GM13977 (cell line): ENCODE data around the gene CYP26B1.

Experiments
- DNase-seq: peaks from one replicate; pipeline ENCODE4 v3.0.0; 2012; ENCODE audit warnings: low spot score
- in situ Hi-C: fragments of 300-500 bp; cut with MboI; formaldehyde crosslinking; loops from one replicate; pipeline ENCODE4 v1.12.0; 2022; ENCODE audit warnings: low sequenced_read_pairs, low pct_unique_long_range_greater_than_20kb, mixed read lengths, inconsistent platforms; ENCODE audit not compliant: unreplicated experiment
- TF ChIP-seq, protein P1 (sequence below): IDR thresholded peaks from 2 replicates; pipeline ENCODE4 v1.5.1; 2012; ENCODE audit warnings: mild to moderate bottlenecking, control low read depth; ENCODE audit not compliant: insufficient read depth; ENCODE audit errors: extremely low read depth, missing control alignments

The CYP26B1 gene

DNA sequence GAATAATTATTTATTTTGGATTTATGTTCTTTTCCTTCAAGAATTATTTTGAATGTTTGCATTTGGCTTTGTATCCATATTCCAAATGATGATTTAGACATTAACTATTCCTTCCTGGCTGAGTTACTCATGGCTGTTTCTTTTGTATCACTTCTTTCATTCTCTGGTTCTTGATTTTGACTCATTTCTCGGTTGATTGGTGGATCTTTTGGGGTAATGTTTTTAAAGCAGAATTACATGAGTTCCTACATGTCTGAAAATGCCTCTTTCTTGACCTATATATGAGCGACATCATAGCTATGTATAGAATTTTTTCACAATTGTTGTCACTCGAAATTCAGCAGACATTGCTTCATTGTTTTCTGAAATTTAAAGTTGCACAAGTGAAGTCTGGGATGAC, 39.5 kb downstream of the CYP26B1 start:
- in situ Hi-C loops = no loop called here
- DNase-seq = no peak
- TF ChIP-seq, protein P1, sequence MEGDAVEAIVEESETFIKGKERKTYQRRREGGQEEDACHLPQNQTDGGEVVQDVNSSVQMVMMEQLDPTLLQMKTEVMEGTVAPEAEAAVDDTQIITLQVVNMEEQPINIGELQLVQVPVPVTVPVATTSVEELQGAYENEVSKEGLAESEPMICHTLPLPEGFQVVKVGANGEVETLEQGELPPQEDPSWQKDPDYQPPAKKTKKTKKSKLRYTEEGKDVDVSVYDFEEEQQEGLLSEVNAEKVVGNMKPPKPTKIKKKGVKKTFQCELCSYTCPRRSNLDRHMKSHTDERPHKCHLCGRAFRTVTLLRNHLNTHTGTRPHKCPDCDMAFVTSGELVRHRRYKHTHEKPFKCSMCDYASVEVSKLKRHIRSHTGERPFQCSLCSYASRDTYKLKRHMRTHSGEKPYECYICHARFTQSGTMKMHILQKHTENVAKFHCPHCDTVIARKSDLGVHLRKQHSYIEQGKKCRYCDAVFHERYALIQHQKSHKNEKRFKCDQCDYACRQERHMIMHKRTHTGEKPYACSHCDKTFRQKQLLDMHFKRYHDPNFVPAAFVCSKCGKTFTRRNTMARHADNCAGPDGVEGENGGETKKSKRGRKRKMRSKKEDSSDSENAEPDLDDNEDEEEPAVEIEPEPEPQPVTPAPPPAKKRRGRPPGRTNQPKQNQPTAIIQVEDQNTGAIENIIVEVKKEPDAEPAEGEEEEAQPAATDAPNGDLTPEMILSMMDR = no peak

DNA sequence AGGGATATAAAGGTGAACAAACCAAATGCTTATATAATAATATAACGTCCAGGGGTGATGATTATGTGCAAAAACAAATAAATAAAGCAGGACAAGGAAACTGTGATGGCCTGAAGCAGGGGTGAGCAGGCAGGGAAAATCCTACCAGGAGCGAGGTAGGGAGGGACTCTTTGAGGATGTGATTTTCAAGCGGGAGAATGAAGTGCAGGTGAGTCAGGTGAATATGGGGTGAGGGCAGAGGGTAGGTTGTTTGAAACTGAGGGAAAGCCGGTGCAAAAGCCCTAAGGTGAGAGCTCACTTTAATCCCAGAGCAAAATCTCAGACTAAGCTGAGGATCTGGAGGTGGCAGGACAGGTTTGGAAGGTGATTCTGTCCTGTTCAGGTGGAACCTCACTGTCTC, 40.7 kb downstream of the CYP26B1 start:
- DNase-seq = no peak
- TF ChIP-seq, protein P1 = no peak
- in situ Hi-C loops = no loop called here

DNA sequence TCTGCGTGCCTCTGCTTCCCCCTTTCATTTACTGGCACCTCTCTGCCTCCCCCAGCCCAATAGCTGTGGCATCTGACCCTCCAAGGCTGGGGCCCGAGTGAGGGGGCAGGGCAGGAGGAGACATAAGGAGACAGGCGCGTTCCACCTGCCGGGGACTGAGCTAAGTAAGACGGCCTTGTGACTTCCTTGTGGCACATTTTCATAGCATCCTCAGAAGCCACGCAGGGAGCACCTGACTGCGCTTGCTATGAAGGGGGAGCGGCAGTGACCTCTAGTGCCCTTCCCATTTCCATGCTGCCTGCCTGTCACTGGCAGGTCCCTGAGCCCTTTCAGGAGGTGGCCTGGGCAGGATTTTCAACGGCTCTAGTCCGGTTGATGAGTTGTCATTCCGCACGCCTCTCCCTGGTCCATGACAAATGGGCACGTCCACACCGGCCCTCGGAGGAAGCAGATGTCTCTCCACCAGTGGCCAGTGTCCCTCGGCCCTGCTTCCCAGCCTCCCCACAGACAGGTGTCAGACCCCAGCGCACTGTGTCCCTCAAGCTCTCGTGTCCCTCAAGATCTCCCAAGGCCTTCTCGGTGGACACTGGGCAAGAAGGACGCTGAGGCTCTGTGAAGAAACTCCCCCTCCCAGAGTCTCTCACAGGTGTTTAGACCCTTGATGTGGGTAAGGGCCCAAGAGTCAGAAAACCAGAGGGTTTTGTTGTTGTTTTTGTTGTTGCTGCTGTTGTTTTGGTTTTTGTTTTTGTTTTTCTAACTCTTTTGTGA, 42.7 kb downstream of the CYP26B1 start:
- in situ Hi-C loops = no loop called here
- TF ChIP-seq, protein P1 = no peak
- DNase-seq = no peak

DNA sequence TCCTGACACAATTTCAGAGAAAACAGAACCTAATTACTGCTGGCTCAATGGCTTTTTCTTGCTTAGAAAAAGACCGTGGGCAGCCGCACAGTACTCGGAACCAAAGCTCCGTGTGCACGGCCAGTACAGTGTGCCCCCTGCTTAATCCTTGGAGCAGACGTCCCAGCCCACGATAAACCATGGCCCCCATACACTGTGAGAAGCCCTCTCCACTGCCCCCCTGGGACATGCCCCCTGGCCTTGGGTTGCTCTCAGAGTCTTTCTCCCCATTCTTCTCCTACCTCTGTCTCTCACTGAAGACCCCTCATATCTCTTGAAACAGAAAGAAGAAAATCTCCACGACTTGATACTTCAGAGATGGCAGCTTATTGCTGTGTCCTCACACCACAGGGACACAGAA, 44.0 kb downstream of the CYP26B1 start:
- DNase-seq = no peak
- in situ Hi-C loops = no loop called here
- TF ChIP-seq, protein P1 = no peak

DNA sequence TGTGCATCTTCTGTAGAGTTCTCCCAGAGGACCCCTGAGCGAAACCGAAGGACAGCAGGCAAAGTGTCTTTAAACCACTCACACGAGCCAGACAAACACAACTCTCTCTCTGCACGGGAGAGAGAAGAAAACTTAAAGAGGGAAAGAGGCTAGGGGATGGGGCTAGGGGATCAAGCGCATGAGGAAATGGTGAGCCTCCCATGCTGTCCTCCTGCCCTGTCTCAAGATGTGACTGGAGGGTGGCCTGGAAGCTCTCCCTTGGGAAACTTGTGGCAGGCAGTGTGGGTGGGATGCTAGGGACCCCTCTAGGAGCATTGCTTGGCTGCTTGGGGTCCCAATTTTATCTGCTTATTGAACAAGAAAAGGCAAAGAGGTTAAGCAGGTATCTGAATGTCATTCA, 44.5 kb downstream of the CYP26B1 start:
- in situ Hi-C loops = no loop called here
- no peak for DNase-seq
- TF ChIP-seq, protein P1 = no peak

DNA sequence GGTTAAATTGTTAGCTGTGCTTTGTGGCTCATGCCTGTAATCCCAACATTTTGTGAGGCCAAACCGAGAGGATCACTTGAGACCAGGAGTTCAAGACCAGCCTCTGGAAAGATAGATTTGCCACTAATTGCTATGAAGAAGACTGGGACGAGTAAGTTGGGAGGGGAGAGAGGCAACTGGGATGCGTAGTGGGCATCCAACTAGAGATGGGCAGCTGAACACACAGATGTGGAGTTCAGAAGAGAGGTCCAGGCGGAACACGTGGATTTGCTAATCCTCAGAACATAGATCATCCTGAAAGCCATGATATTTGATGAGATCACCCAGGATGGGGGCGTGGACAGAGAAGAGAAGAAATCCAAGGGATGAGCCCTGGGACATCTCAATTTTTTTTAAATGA, 48.7 kb downstream of the CYP26B1 start:
- in situ Hi-C loops = no loop called here
- DNase-seq = no peak
- TF ChIP-seq, protein P1 = no peak
